GM04504 (cell line): ENCODE data around the gene TEX13B.

Experiments
- DNase-seq: peaks from one replicate; pipeline ENCODE4 v3.0.0-alpha.2; 2012; ENCODE audit warnings: low read depth

Gene TEX13B

DNA sequence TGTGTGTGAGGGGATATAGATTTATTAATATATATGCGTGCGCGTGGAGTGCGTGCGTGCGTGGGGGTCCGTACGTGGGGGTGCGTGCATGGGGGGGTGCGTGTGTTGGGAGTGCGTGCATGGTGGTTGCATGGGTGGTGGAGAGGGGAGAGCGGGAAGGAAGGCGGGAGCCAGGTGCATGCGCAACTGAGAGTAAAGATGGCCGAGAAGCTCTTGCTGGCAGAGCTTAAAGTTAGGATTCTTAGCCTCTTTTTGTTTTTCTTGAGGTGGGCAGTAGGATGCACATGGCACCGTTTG lies 45.8 kb downstream of the TEX13B start:
- DNase-seq: no peak

GRCh38 chrX:107935664-107936433 lies 46.3 kb downstream of the TEX13B start:
- no peak for DNase-seq

GRCh38 chrX:107935200-107935599 lies 47.0 kb downstream of the TEX13B start:
- DNase-seq: no peak

- DNase-seq: no peak
These were observed 47.9 kb downstream of the TEX13B start for GRCh38 chrX:107934262-107934661.
